H1 (cell line): ENCODE measurements around the gene NFKBIE. TPM values are rescaled to one million over a fixed set of nuclear protein-coding genes. Genes with fewer than 3 reads are reported as not detected.

Source experiments
- BACH1 ChIP-seq: IDR thresholded peaks from 2 replicates; pipeline ENCODE4 v1.6.1; 2012; ENCODE audit warnings: low read length, improper control_type of control experiment
- CEBPB ChIP-seq: IDR thresholded peaks from 2 replicates; pipeline ENCODE4 v1.6.1; 2012; ENCODE audit warnings: low read depth, low read length
- EGR1 ChIP-seq: IDR thresholded peaks from 2 replicates; pipeline ENCODE4 v1.6.1; 2011; ENCODE audit warnings: low read depth, low read length, borderline replicate concordance
- FOSL1 ChIP-seq: IDR thresholded peaks from 2 replicates; pipeline ENCODE4 v1.6.1; 2011; ENCODE audit warnings: mild to moderate bottlenecking, low read depth, low read length, moderate library complexity; ENCODE audit not compliant: insufficient read depth
- RAD21 ChIP-seq, 2 experiments: IDR thresholded peaks in 1 of 2; conservative IDR thresholded peaks in 1 of 2; 2 replicates each; pipeline ENCODE4 v1.6.1; 2011; ENCODE audit warnings: low read depth in 2 of 2, low read length in 2 of 2, improper control_type of control experiment in 1 of 2, inconsistent platforms in 1 of 2, mild to moderate bottlenecking in 1 of 2, moderate library complexity in 1 of 2
- SIN3A ChIP-seq, 2 experiments: IDR thresholded peaks in 1 of 2; conservative IDR thresholded peaks in 1 of 2; 2 replicates each; pipeline ENCODE4 v1.6.1; 2011 to 2012; ENCODE audit warnings: low read length in 2 of 2, improper control_type of control experiment in 1 of 2, low read depth in 1 of 2, mild to moderate bottlenecking in 1 of 2
- SP2 ChIP-seq: IDR thresholded peaks from 2 replicates; pipeline ENCODE4 v1.6.1; 2012; ENCODE audit warnings: mild to moderate bottlenecking, low read length, inconsistent platforms
- polyA plus RNA-seq, 7 experiments: library from polyadenylated mRNA; depleted of rRNA in 3 of 7; stranded (reverse) in 5 of 7; unstranded in 2 of 7; fragments of >200 nt in 5 of 7; fragments of 200-250 nt in 2 of 7; gene quantifications; 1 replicate in 5 of 7; 2 replicates in 1 of 7; 4 replicates in 1 of 7; pipeline versions ENCODE4 v1.2.1 to v1.2.3, GENCODE V29; 2011 to 2013; ENCODE audit warnings: missing spikeins in 2 of 7, mixed read lengths in 2 of 7
- total RNA-seq: library from RNA; stranded (reverse); fragmentation: NEBNext Ultra II Directional; extraction: Animal tissue kit (Norgen Biotek cat#: 25700); gene quantifications from 2 replicates; pipeline ENCODE4 v1.2.1, GENCODE V29; 2021

Gene NFKBIE
- total and polyA plus RNA-seq, 2 of the 8 experiments (the other 6 are each of a cell fraction or from before 2014, with no cell fraction given), result 13.5 to 19.2 TPM

- TF ChIP-seq RAD21 (IDR thresholded peaks at IDR 0.05 in 1 of 2, conservative IDR thresholded peaks at IDR 0.05 in 1 of 2; ENCODE audit: low read depth in 2 of 2, low read length in 2 of 2) (no peak), FOSL1 (no peak), EGR1 (no peak), SIN3A (conservative IDR thresholded peaks at IDR 0.05 in 1 of 2, IDR thresholded peaks at IDR 0.05 in 1 of 2; ENCODE audit: low read depth in 1 of 2, low read length in 2 of 2) (no peak), CEBPB (no peak), SP2 (no peak), BACH1 (no peak)
Measured at GRCh38 chr6:44311304-44311703, 46.0 kb upstream of the NFKBIE start (continued).
